ENCODE data around the gene FYN.

Gene FYN

DNA sequence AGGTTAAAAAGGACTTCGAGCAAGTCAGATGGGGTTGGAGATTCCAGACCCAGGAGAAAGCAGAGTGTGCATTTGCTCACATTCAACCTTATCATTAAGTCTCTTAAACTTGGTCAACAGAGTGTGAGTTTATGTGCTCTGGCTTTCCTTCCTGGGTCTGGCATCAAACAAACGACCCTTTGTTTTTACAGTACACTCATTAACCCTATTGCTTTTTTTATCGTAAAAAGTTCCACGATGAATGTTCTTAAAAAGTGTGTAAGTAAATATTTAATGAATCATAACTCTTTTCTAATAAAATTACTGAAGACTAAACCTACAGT is 2.5 kb downstream of the FYN start:
- FAIRE-seq (no peak), DNase-seq (ENCODE audit: insufficient read length, low spot score) (no peak)
- no peak for TF ChIP-seq POLR2A (IDR thresholded peaks at IDR 0.05; ENCODE audit: low read depth, low read length)

DNA sequence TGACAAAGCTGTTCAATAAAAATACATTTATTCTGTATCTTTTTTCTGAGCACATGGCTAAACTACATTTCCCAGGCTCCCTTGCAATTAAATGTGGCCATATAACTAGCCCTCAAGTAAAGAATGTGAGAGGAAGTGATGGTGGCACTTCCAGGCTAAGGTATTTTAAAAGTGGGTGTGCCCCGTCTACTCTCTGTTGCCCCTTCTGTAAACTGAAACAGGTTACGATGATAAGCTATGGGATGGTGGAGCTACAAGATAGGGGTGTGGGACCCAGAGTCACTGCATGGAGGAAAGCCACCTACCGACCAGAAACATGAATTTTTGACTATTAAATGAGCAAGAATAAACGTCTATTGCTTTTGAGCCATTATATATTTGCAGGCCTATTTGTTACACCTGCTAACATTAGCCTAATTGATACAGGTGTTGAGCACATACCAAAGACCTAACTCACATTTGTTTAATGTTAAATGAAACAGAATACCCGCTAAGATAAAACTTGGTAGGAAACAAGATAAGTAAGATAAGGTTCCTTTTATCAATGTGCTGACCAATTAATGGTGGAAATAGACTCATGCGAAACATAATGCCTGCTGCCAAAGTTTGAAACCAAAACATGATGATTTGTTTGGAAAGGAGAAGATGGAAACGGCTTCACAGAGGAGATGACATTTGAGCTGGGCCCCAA is 3.1 kb downstream of the FYN start:
- FAIRE-seq, result no peak
- no peak for TF ChIP-seq POLR2A (IDR thresholded peaks at IDR 0.05; ENCODE audit: low read depth, low read length)
- DNase-seq (ENCODE audit: insufficient read length, low spot score), result no peak

DNA sequence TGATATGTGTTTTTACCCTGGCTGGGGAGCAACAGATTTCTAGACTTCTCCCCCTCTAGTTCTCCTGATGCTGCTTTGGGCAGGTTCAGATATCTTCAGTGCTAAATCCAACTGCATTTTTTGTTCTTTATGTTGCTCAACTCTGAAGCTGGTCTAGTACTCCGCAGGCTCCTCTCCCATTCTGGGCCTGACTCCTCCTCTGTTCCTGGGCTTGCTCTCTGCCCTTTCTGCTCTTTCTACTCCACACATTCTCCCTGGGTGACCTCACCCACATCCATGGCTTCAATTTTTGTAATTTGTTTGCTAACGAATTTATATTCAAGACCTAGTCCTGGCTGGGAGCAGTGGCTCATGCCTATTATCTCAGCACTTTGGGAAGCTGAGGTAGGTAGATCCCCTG is 6.4 kb downstream of the FYN start:
- DNase-seq (ENCODE audit: insufficient read length, low spot score), result no peak
- TF ChIP-seq POLR2A (IDR thresholded peaks at IDR 0.05; ENCODE audit: low read depth, low read length), result no peak
- no peak for FAIRE-seq

DNA sequence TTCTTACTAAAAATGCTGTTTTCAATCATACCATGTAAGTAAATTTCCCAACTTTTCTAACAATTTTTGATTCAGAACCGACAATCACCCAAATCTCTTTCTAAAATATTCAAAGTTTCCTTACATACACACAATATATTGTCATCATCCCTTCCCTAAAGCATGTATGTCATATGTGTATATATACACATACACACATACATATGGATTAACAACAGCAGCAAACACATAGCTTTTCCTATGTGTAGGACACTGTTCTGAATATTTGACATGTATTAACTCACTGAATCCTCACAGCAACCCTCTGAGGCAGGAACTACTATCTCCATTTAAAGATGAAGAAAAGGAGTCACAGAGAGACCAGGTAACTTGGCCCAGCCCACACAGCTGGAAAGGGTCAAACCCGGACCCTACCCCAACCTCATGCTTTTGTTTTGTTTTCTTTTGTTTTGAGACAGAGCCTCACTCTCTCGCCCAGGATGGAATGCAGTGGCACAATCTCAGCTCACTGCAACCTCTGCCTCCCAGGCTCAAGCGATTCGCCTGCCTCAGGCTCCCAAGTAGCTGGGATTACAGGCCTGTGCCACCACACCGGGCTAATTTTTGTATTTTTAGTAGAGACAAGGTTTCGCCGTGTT is 7.2 kb downstream of the FYN start:
- FAIRE-seq, result no peak
- TF ChIP-seq POLR2A (IDR thresholded peaks at IDR 0.05; ENCODE audit: low read depth, low read length), result no peak

DNA sequence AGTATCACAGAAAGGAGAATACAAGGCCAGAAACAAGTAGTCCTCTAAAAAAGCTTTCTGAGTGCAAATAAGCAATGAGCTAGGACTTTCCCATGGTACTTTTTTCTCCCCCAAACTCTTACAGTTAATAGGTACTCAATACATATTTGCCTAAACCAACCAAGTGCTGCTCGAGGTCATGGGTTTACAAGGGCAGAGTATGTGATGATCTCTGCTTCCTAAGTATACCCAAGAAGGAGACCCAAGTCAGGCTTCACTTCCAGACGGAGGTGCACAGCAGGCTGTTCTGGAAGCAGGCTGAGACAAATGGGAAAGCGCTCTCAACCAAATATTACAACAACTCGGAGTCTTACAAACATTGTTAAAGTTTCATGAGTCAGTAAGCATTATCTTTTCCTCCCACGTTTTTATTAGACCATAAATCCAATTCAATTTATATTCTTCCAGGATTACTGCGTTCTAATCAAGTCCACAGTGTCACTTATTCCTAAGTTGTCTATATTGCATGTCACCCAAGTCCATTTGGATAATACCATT is 8.1 kb downstream of the FYN start:
- FAIRE-seq, result no peak
- DNase-seq (ENCODE audit: insufficient read length, low spot score), result no peak
- no peak for TF ChIP-seq POLR2A (IDR thresholded peaks at IDR 0.05; ENCODE audit: low read depth, low read length)

More for the DNA sequence above, 7.2 kb downstream of the FYN start:
- no peak for DNase-seq (ENCODE audit: insufficient read length, low spot score)

DNA sequence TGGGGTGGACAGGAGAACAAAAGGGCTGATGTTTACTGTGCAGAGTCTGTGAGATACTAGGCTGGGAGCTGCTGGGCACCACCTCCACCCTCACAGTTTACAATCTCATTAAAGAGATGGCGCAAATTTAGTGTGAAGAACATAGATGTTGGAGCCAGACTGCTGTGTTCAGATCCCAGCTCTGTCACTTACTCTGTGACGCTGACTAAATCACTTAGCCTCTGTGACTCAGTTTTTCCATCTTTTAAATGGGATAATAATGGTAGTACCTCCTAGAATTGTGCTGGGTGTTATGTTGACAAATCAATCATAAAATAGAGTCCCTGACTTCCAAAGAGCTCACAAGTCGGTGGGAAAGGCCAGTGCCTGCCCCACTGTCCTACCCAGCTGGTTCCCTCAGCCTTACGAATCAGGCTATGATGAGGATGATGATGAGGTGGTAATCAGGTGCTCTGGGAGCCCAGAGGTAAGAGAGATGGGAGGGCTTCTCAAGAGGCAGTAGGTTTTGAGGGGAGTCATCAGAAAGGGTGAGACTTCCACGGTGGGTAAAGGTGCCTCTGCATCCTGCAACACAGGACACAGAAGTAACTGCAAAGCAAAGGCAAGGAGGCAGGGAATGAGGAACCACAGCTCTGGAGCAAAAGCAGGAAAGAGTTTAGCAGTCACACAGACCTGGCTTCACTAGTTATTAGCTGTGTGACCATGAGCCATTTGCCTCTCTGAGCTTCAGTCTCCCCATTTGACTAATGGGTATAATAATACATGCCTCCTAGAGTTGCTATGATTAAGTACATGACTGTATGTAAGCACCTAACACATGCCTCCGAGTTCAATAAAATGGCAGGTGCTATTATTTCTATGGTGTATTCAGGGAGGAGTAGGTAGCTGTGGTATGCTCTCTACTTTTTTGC is 8.9 kb downstream of the FYN start:
- DNase-seq (ENCODE audit: insufficient read length, low spot score), result no peak
- no peak for FAIRE-seq
- TF ChIP-seq POLR2A (IDR thresholded peaks at IDR 0.05; ENCODE audit: low read depth, low read length), result no peak

DNA sequence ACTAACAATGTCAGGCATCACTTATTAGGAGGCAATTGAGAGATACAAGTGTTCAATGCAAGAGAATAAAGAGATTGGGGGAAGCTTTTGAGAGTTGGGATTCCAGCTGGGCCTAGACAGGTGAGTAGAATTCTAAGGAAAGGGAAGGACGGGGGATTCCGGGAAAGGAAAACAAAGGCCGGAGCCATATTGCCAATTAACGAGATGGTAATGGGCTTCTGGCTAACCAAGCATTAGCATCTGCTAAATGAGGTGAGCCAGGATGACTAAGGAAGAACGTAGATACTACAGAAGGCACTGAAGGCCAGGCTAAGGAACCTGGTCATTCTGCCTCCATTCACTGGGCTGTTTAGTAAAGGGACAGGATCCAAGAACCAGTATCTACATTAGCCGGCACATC is 10.5 kb downstream of the FYN start:
- TF ChIP-seq POLR2A (IDR thresholded peaks at IDR 0.05; ENCODE audit: low read depth, low read length), result no peak
- DNase-seq (ENCODE audit: insufficient read length, low spot score), result no peak
- no peak for FAIRE-seq

DNA sequence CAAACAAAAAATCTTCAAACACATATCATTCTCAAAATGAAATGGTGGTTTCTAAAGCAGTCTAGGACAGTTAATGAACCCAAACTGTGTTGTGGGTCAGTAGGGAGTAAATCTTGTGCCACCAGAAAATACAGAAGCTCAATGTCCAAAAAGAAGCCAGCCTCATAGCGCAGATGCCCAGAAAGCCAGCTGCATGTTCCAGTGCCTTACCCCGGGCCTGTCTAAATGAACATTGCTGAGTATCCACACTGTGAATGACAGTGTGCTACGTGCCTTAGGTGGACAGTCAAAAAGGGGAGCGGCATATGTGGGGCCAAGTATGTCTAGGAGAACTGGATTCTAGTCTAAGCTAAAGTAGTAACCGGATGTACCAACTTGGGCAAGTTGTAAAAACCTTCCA is 10.9 kb downstream of the FYN start:
- no peak for DNase-seq (ENCODE audit: insufficient read length, low spot score)
- no peak for TF ChIP-seq POLR2A (IDR thresholded peaks at IDR 0.05; ENCODE audit: low read depth, low read length)
- no peak for FAIRE-seq

DNA sequence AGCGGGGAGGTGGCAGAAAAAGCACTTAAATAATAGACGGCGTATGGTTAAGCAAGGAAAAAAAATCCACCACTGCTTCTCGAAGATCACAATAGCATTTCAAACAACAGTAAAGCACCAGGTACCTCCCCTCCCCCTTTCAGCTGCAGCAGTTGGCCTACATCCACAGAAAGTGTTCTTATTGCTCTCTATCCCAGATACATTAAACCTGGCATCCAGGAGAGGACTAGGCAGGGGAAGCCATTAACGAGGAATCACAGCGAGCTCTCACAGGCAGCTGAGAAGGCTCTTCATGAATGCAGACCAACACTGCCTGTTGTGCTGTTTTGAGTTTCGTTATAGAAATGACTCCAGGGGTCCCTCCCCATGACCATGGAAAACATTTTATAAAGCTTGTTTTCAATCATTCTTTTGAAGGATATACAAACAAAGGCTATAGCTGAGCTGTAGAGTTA is 11.8 kb downstream of the FYN start:
- DNase-seq (ENCODE audit: insufficient read length, low spot score), result no peak
- TF ChIP-seq POLR2A (IDR thresholded peaks at IDR 0.05; ENCODE audit: low read depth, low read length), result no peak
- no peak for FAIRE-seq

DNA sequence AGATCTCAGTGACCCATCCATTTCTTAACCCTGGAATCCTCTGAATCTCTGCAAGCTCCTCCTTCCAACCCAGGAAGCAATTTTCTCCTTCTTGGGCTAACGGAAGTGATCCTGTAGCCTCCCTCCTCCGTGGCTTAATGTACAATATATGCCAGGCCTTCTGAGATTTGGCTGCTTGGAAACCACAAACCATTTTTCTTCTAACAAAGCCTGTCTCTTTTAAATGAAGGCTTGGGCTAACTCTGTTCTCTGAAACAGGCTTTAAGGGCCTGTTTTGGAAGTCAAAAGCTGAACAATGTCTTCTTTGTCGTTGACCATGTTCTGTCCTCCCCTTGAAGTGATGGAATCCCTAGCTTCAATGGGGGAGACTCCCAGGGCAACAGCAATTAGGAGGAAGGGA is 14.9 kb downstream of the FYN start:
- DNase-seq (ENCODE audit: insufficient read length, low spot score) (no peak), FAIRE-seq (no peak)
- TF ChIP-seq POLR2A (IDR thresholded peaks at IDR 0.05; ENCODE audit: low read depth, low read length), result no peak

DNA sequence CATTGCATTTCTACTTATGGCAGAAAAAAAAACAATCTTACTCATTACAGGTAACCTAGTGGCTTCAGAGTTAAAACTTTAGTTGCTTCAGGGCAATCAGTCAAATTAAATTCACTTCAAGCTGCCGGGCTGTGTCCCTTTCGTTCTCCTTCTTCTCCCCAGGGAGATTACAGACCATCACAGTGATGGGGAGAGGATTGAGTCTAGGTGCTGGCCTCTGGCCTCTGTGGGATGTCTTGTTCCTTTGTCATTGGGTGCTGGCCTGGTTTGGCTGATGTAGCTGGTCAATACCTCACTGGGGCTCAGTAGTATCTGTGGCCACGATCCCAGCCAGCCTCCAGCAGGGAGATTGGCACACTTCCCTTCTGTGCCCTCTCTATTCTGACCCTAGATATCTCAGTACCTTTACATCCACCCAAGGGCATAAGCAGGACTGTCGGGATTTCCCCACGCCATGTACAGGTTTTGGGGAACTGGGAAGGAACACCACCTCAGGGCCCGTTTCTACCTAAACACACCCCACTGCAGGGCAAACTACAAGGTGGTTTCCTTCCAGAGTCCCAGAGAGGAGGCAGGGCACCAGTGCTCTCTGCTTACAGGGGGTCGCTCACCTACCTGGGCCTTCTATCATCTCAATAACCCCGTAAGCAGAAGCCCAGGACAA is 15.4 kb downstream of the FYN start:
- DNase-seq (ENCODE audit: insufficient read length, low spot score) (no peak), FAIRE-seq (no peak)
- no peak for TF ChIP-seq POLR2A (IDR thresholded peaks at IDR 0.05; ENCODE audit: low read depth, low read length)

DNA sequence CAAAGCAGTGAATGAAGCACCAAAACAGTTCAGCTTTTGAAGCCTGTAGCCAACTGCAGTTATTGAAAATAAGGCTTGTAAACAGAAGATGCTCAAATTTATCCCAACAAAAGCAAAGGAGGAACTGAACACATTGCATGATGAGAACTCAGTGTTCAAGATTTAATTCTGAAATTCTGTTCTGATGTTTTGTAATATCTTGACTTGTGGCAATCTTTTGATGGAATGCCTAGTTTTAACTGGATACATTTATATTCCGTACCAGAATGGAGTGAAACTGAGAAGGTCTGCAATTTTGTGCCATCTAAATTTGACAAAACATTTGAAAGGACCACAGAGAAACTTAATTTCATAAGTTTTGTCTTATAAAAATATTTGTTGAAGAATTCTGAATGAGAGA is 17.5 kb downstream of the FYN start:
- DNase-seq (ENCODE audit: insufficient read length, low spot score) (no peak), FAIRE-seq (no peak)
- TF ChIP-seq POLR2A (IDR thresholded peaks at IDR 0.05; ENCODE audit: low read depth, low read length), result no peak

DNA sequence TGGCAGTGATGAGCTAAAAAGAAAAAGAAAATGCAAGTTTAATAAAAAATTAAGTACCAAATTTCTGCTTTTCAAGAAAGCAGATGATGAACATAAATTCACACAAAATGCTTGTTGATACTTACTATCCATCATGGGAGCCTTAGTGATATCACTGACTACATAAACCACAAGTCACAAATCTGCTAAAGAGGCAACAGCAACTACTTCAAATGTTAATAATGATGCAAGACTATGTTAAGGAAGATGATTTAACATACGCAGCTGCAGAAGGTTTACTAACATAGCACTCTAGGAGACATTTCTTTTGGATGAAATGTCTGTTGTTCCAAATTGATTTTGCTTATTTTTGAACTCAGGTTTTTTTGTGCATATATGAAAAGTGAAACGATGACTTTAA is 18.6 kb downstream of the FYN start:
- FAIRE-seq (no peak), DNase-seq (ENCODE audit: insufficient read length, low spot score) (no peak)
- no peak for TF ChIP-seq POLR2A (IDR thresholded peaks at IDR 0.05; ENCODE audit: low read depth, low read length)

DNA sequence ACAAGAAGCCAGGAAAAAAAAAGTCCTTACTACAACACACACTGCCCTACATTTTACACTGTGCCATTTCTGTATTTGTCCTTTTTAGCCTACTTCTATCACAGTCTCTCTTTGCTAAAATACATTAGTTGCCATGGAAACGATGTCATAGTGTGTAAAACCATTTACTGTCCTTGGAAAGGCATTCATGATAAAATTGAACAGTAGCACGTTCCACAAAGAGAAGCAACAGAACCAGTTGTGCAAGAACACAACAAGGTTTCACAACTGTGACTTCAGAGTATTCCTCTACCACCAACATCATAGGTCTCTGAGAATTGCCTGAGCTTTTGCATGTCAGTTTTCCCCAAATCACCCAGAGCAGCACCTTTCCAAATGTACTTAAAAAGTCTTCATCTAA is 20.5 kb downstream of the FYN start:
- DNase-seq (ENCODE audit: insufficient read length, low spot score), result no peak
- no peak for FAIRE-seq
- TF ChIP-seq POLR2A (IDR thresholded peaks at IDR 0.05; ENCODE audit: low read depth, low read length), result no peak
